ENCODE data around the gene MED12.

Gene MED12

GRCh38 chrX:71118032-71118984, at the start of gene MED12:
MED12 (plus strand) TSS chrX:71118596; CDS start chrX:71118755, 159 bp downstream.
- no peak for TF ChIP-seq CTCF (IDR thresholded peaks at IDR 0.05)

GRCh38 chrX:71070531-71070930, 47.9 kb upstream of the MED12 start:
- peaks cover 13% of the 10 kb centered on the region for H3K4me1 Mint-ChIP-seq
- H3K36me3 Mint-ChIP-seq (ENCODE audit: low read depth), result no peaks in the 10 kb centered on the region
- DNase-seq, result no peak
- H3K9me3 Mint-ChIP-seq, result peaks cover 37% of the 10 kb centered on the region
- TF ChIP-seq CTCF (IDR thresholded peaks at IDR 0.05), result no peak
- no peak overlapping the region for H3K4me3 Mint-ChIP-seq
- H3K27ac Mint-ChIP-seq, result no peak overlapping the region
- peaks cover 6% of the 10 kb centered on the region for H3K27me3 Mint-ChIP-seq (ENCODE audit: low read depth, poor library complexity)

More at GRCh38 chrX:71118032-71118984, at the start of gene MED12:
- Mint-ChIP-seq H3K4me3 (peak within 1 kb of the TSS; percentile 84), H3K9me3 (peaks cover 37% of the 10 kb centered on the region), H3K27ac (peak within 1 kb of the TSS; percentile 48), H3K4me1 (peaks cover 10% of the 10 kb centered on the region), H3K27me3 (ENCODE audit: low read depth, poor library complexity) (peaks cover 3% of the 10 kb centered on the region), H3K36me3 (ENCODE audit: low read depth) (peaks cover 26% of the 10 kb centered on the region)
- DNase-seq, result peak; percentile 86

GRCh38 chrX:71081330-71082123, 36.9 kb upstream of the MED12 start:
- Mint-ChIP-seq H3K36me3 (ENCODE audit: low read depth) (no peaks in the 10 kb centered on the region), H3K4me1 (no peaks in the 10 kb centered on the region), H3K9me3 (peaks cover 35% of the 10 kb centered on the region), H3K27ac (no peak overlapping the region), H3K27me3 (ENCODE audit: low read depth, poor library complexity) (peaks cover 7% of the 10 kb centered on the region), H3K4me3 (no peak overlapping the region)
- no peak for TF ChIP-seq CTCF (IDR thresholded peaks at IDR 0.05)
- no peak for DNase-seq

- TF ChIP-seq CTCF (IDR thresholded peaks at IDR 0.05), result no peak
- no peaks in the 10 kb centered on the region for H3K4me1 Mint-ChIP-seq
- no peak overlapping the region for H3K4me3 Mint-ChIP-seq
- peaks cover 7% of the 10 kb centered on the region for H3K27me3 Mint-ChIP-seq (ENCODE audit: low read depth, poor library complexity)
- H3K9me3 Mint-ChIP-seq, result peaks cover 31% of the 10 kb centered on the region
- no peak overlapping the region for H3K27ac Mint-ChIP-seq
- no peak for DNase-seq
- H3K36me3 Mint-ChIP-seq (ENCODE audit: low read depth), result no peaks in the 10 kb centered on the region
Observed at GRCh38 chrX:71082124-71082647, 36.2 kb upstream of the MED12 start.

GRCh38 chrX:71082822-71083221, 35.6 kb upstream of the MED12 start:
- Mint-ChIP-seq H3K27ac (no peak overlapping the region), H3K36me3 (ENCODE audit: low read depth) (no peaks in the 10 kb centered on the region), H3K4me1 (no peaks in the 10 kb centered on the region), H3K4me3 (no peak overlapping the region), H3K27me3 (ENCODE audit: low read depth, poor library complexity) (peaks cover 7% of the 10 kb centered on the region), H3K9me3 (peaks cover 28% of the 10 kb centered on the region)
- DNase-seq, result no peak
- TF ChIP-seq CTCF (IDR thresholded peaks at IDR 0.05), result no peak

Data from nephron progenitor cell (in vitro differentiated cells).